HG03439 (cell line): Measurements from ENCODE around the gene ATAD5.
"Not testable (repeated sequence)": the region's sequence is repeated elsewhere in the genome, so short reads cannot be mapped to it uniquely, and the experiment has no call there.

Source experiments
- ATAC-seq: cut with Tn5 transposase; IDR thresholded peaks from one replicate; pipeline ENCODE4 v1.9.1; 2021; ENCODE audit warnings: mild to moderate bottlenecking, moderate library complexity; ENCODE audit not compliant: unreplicated experiment

The ATAD5 gene

GRCh38 chr17:30910151-30910550, 78.4 kb downstream of the ATAD5 start:
- not testable (repeated sequence) for ATAC-seq

- ATAC-seq = no peak
Observed at GRCh38 chr17:30913955-30914354, 82.2 kb downstream of the ATAD5 start.

GRCh38 chr17:30915833-30916611, 84.3 kb downstream of the ATAD5 start:
- no peak for ATAC-seq

GRCh38 chr17:30917050-30917449, 85.3 kb downstream of the ATAD5 start:
- ATAC-seq = no peak

- ATAC-seq = no peak
Observed at GRCh38 chr17:30920282-30920681, 88.5 kb downstream of the ATAD5 start.

- ATAC-seq = no peak
Observed at GRCh38 chr17:30920683-30921543, 89.1 kb downstream of the ATAD5 start.

GRCh38 chr17:30921544-30922196, 89.9 kb downstream of the ATAD5 start, which contains the start of gene ADAP2:
Gene ADAP2, plus strand, starts transcription at chr17:30921945. Its CDS starts 70 bp downstream, at chr17:30922015.
- ATAC-seq = no peak

GRCh38 chr17:30922235-30923030, 90.7 kb downstream of the ATAD5 start:
- ATAC-seq = no peak

GRCh38 chr17:30924341-30924740, 92.6 kb downstream of the ATAD5 start:
- no peak for ATAC-seq

GRCh38 chr17:30926516-30926915, 94.8 kb downstream of the ATAD5 start:
- ATAC-seq = no peak

- ATAC-seq = no peak
Observed at GRCh38 chr17:30927756-30928155, 96.0 kb downstream of the ATAD5 start.

- ATAC-seq = no peak
Observed at GRCh38 chr17:30928584-30928983, 96.8 kb downstream of the ATAD5 start.

GRCh38 chr17:30929081-30929633, 97.4 kb downstream of the ATAD5 start:
- no peak for ATAC-seq

GRCh38 chr17:30929861-30930260, 98.1 kb downstream of the ATAD5 start:
- not testable (repeated sequence) for ATAC-seq

- ATAC-seq = no peak
Observed at GRCh38 chr17:30930495-30930894, 98.7 kb downstream of the ATAD5 start.

GRCh38 chr17:30931582-30931981, 99.8 kb downstream of the ATAD5 start:
- ATAC-seq = not testable (repeated sequence)

GRCh38 chr17:30933966-30934365, 102.2 kb downstream of the ATAD5 start:
- no peak for ATAC-seq

GRCh38 chr17:30939051-30939689, 107.4 kb downstream of the ATAD5 start:
- ATAC-seq = no peak

GRCh38 chr17:30942308-30943079, 110.7 kb downstream of the ATAD5 start:
- no peak for ATAC-seq
